Activated CD4-positive, alpha-beta T cell treated with anti-CD3 and anti-CD28 coated beads for 36 hours (primary cell): ENCODE measurements around the gene LAMTOR4. TPM values are rescaled to one million over a fixed set of nuclear protein-coding genes. Genes with fewer than 3 reads are reported as not detected.
A peak's percentile ranks its signal among the peaks of the same experiment; 100 is the strongest.
"Not testable (repeated sequence)": the region's sequence is repeated elsewhere in the genome, so short reads cannot be mapped to it uniquely, and the experiment has no call there.

Experiments used
- ATAC-seq: fragments of 200-7000 bp; cut with Tn5 transposase; one replicate; pipeline ENCODE4 v1.10.0; 2021; ENCODE audit warnings: mild to moderate bottlenecking, moderate library complexity
- CTCF ChIA-PET: fragments of 350-600 bp; sonication (Branson Sonifier 250); formaldehyde crosslinking; loops from one replicate; lab custom pipeline; 2021; ENCODE audit warnings: antibody characterized with exemption; lab: Charles Lee
- POLR2A ChIA-PET: fragments of 350-600 bp; sonication (Branson Sonifier 250); formaldehyde crosslinking; loops from one replicate; lab custom pipeline; 2021; ENCODE audit warnings: antibody characterized with exemption, inconsistent platforms; lab: Charles Lee
- DNase-seq: peaks from one replicate; pipeline ENCODE4 v3.0.0-alpha.2; 2020
- H3K27ac Mint-ChIP-seq: one replicate; pipeline ENCODE4 v1.8.0; 2021; ENCODE audit warnings: mixed read lengths
- H3K27me3 Mint-ChIP-seq: one replicate; pipeline ENCODE4 v1.8.0; 2021; ENCODE audit warnings: mixed read lengths
- H3K36me3 Mint-ChIP-seq: one replicate; pipeline ENCODE4 v1.8.0; 2021; ENCODE audit warnings: low read depth, mixed read lengths
- H3K4me1 Mint-ChIP-seq: one replicate; pipeline ENCODE4 v1.8.0; 2021; ENCODE audit warnings: mixed read lengths
- H3K4me3 Mint-ChIP-seq: one replicate; pipeline ENCODE4 v1.8.0; 2021; ENCODE audit warnings: mild to moderate bottlenecking, moderate library complexity, mixed read lengths
- H3K9me3 Mint-ChIP-seq: one replicate; pipeline ENCODE4 v1.8.0; 2021; ENCODE audit warnings: low read depth, mixed read lengths
- intact Hi-C, 2 experiments: fragments of 100-400 bp; cut with DNase I in 1 of 2; cut with micrococcal nuclease in 1 of 2; formaldehyde crosslinking; loops; one replicate each; pipeline versions ENCODE4 v1.14.2 to v1.15.1; 2022 to 2024; cut with DNase I, micrococcal nuclease
- total RNA-seq, 2 experiments: library from RNA; stranded (reverse); gene quantifications; one replicate each; pipeline ENCODE4 v1.2.3, GENCODE V29; 2021

LAMTOR4 gene
- total RNA-seq, 2 experiments from 2014 or later: 69.6 to 120 TPM

- Mint-ChIP-seq H3K9me3 (no peaks in the 10 kb centered on the region), H3K27me3 (no peaks in the 10 kb centered on the region), H3K4me3 (no peak overlapping the region), H3K36me3 (no peaks in the 10 kb centered on the region), H3K27ac (no peak overlapping the region), H3K4me1 (peaks cover 37% of the 10 kb centered on the region)
- no peak for ATAC-seq
- intact Hi-C loops: no loop called here
- CTCF ChIA-PET: interaction anchor here (1.0 to 1.5 kb wide), 2 partner anchors 10 to 40 kb away, joined by 3 to 5 read pairs; no protein-coding TSS in a partner anchor
- POLR2A ChIA-PET: no interaction called here
- no peak for DNase-seq
Observed at GRCh38 chr7:100185726-100186125, 37.0 kb downstream of the LAMTOR4 start.

GRCh38 chr7:100189061-100189460, 40.3 kb downstream of the LAMTOR4 start:
- H3K4me3 Mint-ChIP-seq: no peak overlapping the region
- peak overlapping the region; percentile 78 for H3K27ac Mint-ChIP-seq
- H3K9me3 Mint-ChIP-seq: no peaks in the 10 kb centered on the region
- CTCF ChIA-PET: interaction anchor here (0.7 to 2.7 kb wide), 8 partner anchors 10 to 234 kb away, joined by 3 to 17 read pairs (median 5); partner anchors contain the start of genes GPC2 and STAG3
- H3K36me3 Mint-ChIP-seq: peaks cover 2% of the 10 kb centered on the region
- POLR2A ChIA-PET: no interaction called here
- peaks cover 36% of the 10 kb centered on the region for H3K4me1 Mint-ChIP-seq
- H3K27me3 Mint-ChIP-seq: no peaks in the 10 kb centered on the region
- ATAC-seq (no peak), DNase-seq (no peak)
- intact Hi-C loops: no loop called here

DNA sequence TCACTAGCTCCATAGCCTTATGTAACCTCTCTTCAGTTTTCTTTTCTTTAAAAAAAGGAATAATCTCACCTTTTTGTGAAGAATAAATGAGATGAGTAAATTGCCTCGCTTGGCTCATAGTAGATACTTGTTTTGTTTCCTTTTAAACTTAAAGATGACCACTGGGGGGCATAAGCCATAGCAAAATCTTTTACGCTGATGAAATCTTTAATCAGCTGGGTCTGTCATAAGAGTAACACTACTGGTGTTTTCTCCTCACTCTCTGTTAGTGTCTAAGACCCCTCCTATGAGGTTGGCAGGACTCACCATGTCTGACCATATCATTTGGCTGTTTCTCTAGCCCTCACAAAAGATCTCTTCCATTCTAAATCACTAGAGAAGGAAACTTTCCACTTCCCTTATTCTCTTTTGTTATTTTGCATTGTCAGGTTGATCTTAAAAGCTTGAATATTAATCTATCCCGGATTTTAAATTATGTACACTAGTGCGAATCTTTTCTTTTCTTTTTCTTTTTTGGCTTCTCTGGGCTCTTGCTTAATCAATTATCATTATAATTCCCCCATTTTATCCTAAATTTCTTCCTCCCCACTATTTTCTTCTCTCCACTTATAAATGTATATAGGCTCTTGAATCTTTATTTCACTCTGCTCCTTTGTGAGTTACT, 41.5 kb downstream of the LAMTOR4 start:
- CTCF ChIA-PET: interaction anchor here (0.6 to 2.7 kb wide), 21 partner anchors 8 to 775 kb away, joined by 3 to 20 read pairs (median 5); partner anchors contain the start of genes GPC2 and STAG3
- Mint-ChIP-seq H3K4me1 (peaks cover 38% of the 10 kb centered on the region), H3K36me3 (peaks cover 2% of the 10 kb centered on the region), H3K27ac (peak overlapping the region; percentile 81), H3K27me3 (no peaks in the 10 kb centered on the region), H3K4me3 (no peak overlapping the region), H3K9me3 (no peaks in the 10 kb centered on the region)
- DNase-seq (no peak), ATAC-seq (peak; percentile 91)
- intact Hi-C loops: loop anchor here (1.0 to 2.0 kb wide), 4 partner anchors 19 to 217 kb away; no protein-coding TSS in a partner anchor
- POLR2A ChIA-PET: interaction anchor here (1.3 kb wide), 1 partner anchor 206 kb away, joined by 3 read pairs; no protein-coding TSS in a partner anchor

DNA sequence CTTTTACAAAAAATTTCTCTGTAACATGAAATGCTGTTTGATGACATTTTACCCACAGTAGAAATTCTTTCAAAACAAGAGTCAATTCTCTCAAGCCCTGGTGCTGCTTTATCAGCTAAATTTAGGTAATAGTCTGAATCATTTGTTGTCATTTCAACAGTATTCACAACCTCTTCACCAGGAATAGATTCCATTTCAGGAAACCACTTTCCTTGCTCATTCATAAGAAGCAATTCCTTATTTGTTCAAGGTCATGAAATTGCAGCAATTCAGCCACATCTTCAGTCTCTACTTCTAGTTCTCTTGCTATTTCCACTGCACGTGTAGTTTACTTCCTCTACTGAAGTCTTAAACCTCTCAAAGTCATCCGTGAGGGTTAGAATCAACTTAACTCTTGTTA, 43.1 kb downstream of the LAMTOR4 start:
- CTCF ChIA-PET: interaction anchor here (1.5 kb wide), 2 partner anchors 18 to 27 kb away, joined by 3 read pairs; no protein-coding TSS in a partner anchor

GRCh38 chr7:100192281-100192862, 43.7 kb downstream of the LAMTOR4 start:
- ATAC-seq, DNase-seq, POLR2A ChIA-PET, H3K4me3 Mint-ChIP-seq, H3K9me3 Mint-ChIP-seq, H3K36me3 Mint-ChIP-seq, intact Hi-C loops, H3K27me3 Mint-ChIP-seq: not testable (repeated sequence)
- Mint-ChIP-seq H3K27ac (peak overlapping the region; percentile 19), H3K4me1 (peaks cover 46% of the 10 kb centered on the region)
- CTCF ChIA-PET: interaction anchor here (0.6 to 1.5 kb wide), 3 partner anchors 18 to 1552 kb away, joined by 3 read pairs; no protein-coding TSS in a partner anchor

More for the DNA sequence above, 43.1 kb downstream of the LAMTOR4 start:
- H3K4me3 Mint-ChIP-seq: no peak overlapping the region
- no peaks in the 10 kb centered on the region for H3K27me3 Mint-ChIP-seq
- no peaks in the 10 kb centered on the region for H3K9me3 Mint-ChIP-seq
- ATAC-seq (no peak), DNase-seq (no peak)
- peak overlapping the region; percentile 19 for H3K27ac Mint-ChIP-seq
- H3K4me1 Mint-ChIP-seq: peaks cover 46% of the 10 kb centered on the region
- peaks cover 2% of the 10 kb centered on the region for H3K36me3 Mint-ChIP-seq
- intact Hi-C loops: loop anchor here in 1 of 2 experiments (2.0 kb wide), 2 partner anchors 17 to 29 kb away; no protein-coding TSS in a partner anchor
- POLR2A ChIA-PET: no interaction called here

GRCh38 chr7:100192969-100193368, 44.3 kb downstream of the LAMTOR4 start:
- intact Hi-C loops: no loop called here
- Mint-ChIP-seq H3K9me3 (no peaks in the 10 kb centered on the region), H3K4me1 (peaks cover 46% of the 10 kb centered on the region), H3K27ac (no peak overlapping the region), H3K27me3 (no peaks in the 10 kb centered on the region), H3K36me3 (peaks cover 2% of the 10 kb centered on the region), H3K4me3 (no peak overlapping the region)
- ChIA-PET CTCF (interaction anchor here (0.9 to 1.5 kb wide), 5 partner anchors 9 to 62 kb away, joined by 3 to 6 read pairs (median 3); no protein-coding TSS in a partner anchor), POLR2A (no interaction called here)
- ATAC-seq (no peak), DNase-seq (no peak)

DNA sequence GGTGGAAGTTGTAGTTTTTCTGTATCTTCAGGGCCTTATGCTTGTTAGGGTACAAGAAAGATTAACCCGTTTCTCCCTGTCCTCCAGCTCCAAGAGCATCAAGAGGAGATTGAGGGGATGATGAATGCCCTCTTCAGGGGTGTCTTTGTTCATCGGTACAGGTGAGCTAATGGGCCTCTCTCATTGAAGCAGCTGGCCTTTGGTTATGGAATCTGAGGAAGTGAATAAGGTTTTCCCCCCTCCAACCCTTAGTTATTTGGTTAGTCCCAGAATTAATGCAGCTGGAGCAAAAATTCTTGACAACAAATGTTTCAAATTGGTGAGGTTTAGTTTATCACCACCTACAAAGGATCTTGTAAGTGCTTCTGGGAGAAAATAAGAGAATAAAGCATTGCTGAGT, 46.5 kb downstream of the LAMTOR4 start:
- no peak overlapping the region for H3K4me3 Mint-ChIP-seq
- no peaks in the 10 kb centered on the region for H3K27me3 Mint-ChIP-seq
- H3K36me3 Mint-ChIP-seq: peaks cover 2% of the 10 kb centered on the region
- ChIA-PET CTCF (interaction anchor here (0.7 to 1.3 kb wide), 3 partner anchors 9 to 66 kb away, joined by 3 to 16 read pairs (median 3); no protein-coding TSS in a partner anchor), POLR2A (no interaction called here)
- no peaks in the 10 kb centered on the region for H3K9me3 Mint-ChIP-seq
- peak overlapping the region; percentile 4 for H3K27ac Mint-ChIP-seq
- ATAC-seq (no peak), DNase-seq (no peak)
- intact Hi-C loops: no loop called here
- H3K4me1 Mint-ChIP-seq: peaks cover 42% of the 10 kb centered on the region

- H3K4me3 Mint-ChIP-seq, H3K36me3 Mint-ChIP-seq, POLR2A ChIA-PET, H3K27me3 Mint-ChIP-seq, H3K9me3 Mint-ChIP-seq, intact Hi-C loops, DNase-seq: not testable (repeated sequence)
- peak; percentile 21 for ATAC-seq
- peak overlapping the region; percentile 4 for H3K27ac Mint-ChIP-seq
- H3K4me1 Mint-ChIP-seq: peaks cover 39% of the 10 kb centered on the region
- CTCF ChIA-PET: interaction anchor here (0.9 to 1.3 kb wide), 3 partner anchors 13 to 65 kb away, joined by 3 to 16 read pairs (median 3); no protein-coding TSS in a partner anchor
Observed at GRCh38 chr7:100195901-100196322, 47.2 kb downstream of the LAMTOR4 start.

DNA sequence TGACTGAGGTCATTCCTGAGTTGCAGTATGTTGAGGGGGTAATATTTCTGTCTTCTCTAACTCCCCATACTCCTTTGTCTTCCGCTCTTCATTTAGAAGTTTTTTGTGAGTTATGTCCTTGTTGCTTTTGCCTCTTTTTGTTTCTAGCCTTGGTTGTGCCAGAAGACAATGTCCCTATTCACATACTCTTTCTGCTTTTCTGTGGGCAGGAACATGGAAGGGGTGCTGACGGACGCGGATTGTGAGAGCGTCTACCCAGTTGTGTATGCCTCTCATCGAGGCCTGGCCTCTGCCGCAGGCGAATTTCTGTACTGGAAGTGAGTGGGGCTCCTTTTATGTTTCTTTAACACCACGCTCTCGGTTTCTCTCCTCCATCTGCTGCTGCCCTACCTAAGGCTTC, 49.5 kb downstream of the LAMTOR4 start:
- POLR2A ChIA-PET: no interaction called here
- peaks cover 20% of the 10 kb centered on the region for H3K4me1 Mint-ChIP-seq
- H3K4me3 Mint-ChIP-seq: no peak overlapping the region
- H3K36me3 Mint-ChIP-seq: peaks cover 2% of the 10 kb centered on the region
- no peak overlapping the region for H3K27ac Mint-ChIP-seq
- ATAC-seq (no peak), DNase-seq (no peak)
- intact Hi-C loops: no loop called here
- CTCF ChIA-PET: interaction anchor here (1.1 to 1.7 kb wide), 3 partner anchors 8 to 31 kb away, joined by 3 to 6 read pairs (median 3); no protein-coding TSS in a partner anchor
- H3K9me3 Mint-ChIP-seq: no peaks in the 10 kb centered on the region
- H3K27me3 Mint-ChIP-seq: no peaks in the 10 kb centered on the region

DNA sequence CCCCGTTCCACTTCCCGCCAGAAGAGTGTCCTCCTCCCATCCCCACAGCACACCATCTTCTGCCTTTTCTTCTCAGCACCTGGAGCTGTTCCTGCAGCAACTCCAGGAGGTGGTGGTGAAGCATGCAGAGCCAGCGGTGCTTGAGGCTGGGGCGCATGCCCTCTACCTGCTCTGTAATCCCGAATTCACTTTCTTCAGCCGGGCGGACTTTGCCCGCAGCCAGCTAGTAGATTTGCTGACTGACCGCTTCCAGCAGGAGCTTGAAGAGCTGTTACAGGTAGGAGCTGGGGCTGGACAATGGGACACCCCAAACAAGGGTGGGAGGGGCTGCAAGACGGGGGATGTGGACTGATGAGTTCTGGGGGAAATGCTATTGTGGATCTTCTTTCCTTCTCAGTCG, 52.0 kb downstream of the LAMTOR4 start:
- POLR2A ChIA-PET: no interaction called here

More for the DNA sequence above, 52.0 kb downstream of the LAMTOR4 start:
- CTCF ChIA-PET: interaction anchor here (0.7 to 1.6 kb wide), 2 partner anchors 10 to 11 kb away, joined by 3 to 7 read pairs; no protein-coding TSS in a partner anchor
- intact Hi-C loops: no loop called here
- ATAC-seq (no peak), DNase-seq (no peak)
- H3K4me3 Mint-ChIP-seq: no peak overlapping the region
- H3K27me3 Mint-ChIP-seq: no peaks in the 10 kb centered on the region
- no peaks in the 10 kb centered on the region for H3K9me3 Mint-ChIP-seq
- no peaks in the 10 kb centered on the region for H3K36me3 Mint-ChIP-seq
- no peak overlapping the region for H3K27ac Mint-ChIP-seq
- H3K4me1 Mint-ChIP-seq: peaks cover 10% of the 10 kb centered on the region
